ENCODE data around the gene PITPNM2.
"Not testable (repeated sequence)": the region's sequence is repeated elsewhere in the genome, so short reads cannot be mapped to it uniquely, and the experiment has no call there.

Gene PITPNM2

DNA sequence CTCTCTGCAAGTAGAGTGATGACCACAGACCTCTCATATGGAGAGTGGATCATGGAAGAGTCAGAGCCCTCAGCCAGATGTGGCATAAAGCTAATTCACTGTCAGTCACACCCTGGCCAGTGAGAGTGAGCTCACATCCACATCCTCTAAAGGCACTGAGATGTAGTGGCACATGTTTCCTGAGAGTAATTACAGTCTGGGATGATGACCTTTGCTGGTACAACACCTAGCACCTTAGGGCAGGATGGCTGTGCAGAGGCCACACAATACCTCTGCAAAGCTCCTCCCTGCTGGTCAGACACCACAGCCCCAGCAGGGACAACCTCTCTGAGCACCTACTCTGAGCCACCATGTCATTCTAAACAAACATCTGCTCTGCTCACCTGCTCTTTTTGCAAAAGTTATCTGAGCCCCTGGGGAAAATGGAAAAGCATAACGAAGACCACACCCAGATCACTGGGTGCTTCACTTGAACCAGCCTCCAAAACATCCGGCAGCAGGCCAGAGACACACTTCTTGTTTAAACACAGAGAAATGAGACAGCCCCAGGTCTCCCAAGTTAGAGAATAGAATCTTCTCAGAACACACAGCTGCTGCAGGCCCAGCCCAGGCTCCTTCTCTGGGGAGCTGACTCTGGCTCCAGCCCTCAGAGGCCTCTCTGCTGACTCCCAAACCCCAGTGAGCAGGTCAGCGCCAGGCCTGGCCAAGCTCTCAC lies 30.3 kb downstream of the PITPNM2 start:
- no peak for DNase-seq (ENCODE audit: low spot score)

DNA sequence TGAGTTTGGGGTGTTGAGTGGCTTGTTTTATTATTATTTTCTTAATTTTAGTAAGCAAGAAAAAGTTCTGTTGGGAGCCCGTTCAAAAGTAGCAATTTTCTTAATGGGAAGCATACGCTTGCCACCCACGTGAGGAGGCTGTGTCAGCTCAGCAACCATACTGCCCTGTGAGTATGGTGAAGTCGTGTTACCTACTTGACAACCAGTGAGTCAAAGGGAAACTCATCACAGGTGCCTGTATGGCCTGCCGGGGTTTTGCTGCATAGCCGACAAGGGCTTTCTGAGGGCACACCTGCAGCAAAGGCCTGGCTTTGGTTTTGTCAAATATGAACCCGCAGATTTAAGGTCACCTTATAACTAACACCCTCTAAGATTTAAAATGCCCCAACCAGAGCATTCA lies 31.1 kb downstream of the PITPNM2 start:
- DNase-seq (ENCODE audit: low spot score) = no peak

DNA sequence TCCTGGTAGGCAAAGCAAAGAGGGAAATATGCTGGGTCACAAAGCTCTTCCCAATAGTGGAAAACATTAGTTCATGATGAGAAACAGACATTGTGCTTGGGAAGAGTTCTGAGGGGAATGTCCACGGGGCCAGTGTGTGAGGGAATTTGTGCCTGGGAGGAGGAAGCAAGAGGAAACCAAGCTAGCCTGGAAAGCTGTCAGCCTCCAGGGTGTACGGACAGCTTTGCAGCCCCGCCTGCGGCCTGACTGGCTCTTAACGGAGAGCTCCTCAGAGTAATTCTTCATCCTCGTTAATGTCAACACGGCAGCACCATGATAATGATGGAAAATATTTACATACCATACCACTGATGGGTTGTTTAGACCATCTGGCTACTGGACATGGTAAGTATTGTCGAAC lies 32.4 kb downstream of the PITPNM2 start:
- no peak for DNase-seq (ENCODE audit: low spot score)

DNA sequence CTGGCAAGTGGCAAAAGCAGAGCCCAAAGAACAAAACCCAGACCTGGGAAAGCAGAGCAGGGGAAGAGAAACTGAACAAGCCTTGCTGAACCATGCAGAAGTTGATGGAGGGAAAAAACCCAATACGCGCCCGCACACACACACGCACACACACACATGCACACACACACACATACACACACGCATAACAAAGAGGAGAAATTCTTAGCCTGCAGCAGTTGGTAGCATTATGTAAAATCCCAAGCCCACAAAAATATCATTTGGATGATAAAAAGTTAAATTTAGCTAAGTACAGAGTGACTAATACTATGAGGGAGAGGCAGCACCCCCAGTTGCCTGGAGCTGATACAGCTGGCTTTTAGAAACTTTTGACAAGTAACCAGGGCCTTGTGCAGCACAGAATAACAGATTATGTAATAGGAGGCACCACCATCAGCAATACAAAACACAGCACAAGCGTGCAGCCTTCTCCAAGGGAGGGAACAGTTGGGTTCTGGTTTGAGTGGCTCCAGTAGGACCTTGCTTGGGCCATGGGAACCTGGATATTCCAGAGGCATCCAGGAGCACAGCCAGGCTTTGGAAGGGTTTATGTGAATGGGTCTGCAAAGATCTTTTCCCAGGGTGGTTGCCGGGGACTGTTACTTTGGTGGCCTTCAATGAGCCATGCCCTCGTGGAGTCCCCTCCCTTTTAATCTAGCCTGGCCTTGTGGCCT lies 35.3 kb downstream of the PITPNM2 start:
- DNase-seq (ENCODE audit: low spot score) = peak; percentile 88

DNA sequence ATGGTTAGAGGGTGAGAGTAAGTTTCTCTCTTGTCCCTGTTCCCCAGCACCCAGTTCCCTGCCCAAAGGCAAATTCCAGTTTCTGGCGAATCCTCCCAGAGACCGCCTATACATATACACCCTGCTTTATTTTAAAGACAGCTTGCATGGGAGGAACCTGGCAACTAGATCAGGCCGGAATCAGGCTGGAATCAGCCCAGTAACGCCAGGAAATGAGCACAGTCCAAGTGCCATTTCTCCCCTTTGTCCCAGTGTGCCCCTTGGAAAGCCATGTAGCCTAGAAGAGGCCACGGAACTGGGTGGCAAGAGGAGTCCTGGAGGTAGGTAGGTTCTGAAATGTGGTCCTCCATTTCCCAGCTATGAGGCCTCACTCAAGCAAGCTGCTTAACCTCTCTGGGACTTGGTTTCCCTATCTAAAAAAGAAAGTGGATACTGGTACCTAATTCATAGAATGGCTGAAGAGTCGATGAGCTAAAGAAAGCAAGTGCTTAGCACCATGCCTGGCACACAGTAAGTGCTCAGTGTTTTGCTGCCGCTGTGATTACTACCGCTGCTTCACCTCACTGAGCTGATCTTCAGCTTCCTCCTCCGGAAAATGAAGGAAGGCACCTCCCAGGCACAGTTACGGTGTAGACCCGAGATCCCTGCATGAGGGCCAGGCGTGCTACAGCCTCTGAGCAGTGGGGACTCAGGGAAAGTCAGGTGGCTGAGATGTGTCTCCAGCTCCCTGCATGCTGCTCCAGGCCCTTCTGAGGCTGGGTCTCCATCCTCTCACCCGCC lies 36.4 kb downstream of the PITPNM2 start:
- no peak for DNase-seq (ENCODE audit: low spot score)

DNA sequence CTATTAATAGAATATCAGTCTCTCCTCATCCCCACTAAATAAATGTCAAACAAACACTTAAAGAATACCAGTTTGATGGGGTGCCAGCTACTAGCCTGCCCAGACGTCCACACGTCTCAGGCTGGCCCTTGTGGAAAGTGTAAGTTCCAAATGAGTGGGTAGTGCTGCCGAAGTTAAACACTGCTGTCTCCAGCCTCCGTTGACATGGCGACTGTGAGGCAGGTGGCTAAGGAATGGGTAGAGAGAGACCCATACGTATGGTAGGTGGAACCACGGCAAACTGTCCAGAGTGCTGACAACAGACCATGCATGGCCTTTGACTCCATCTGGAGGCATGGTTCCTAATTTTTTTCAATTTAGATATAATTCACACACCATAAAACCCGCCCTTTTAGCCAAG lies 37.9 kb downstream of the PITPNM2 start:
- no peak for DNase-seq (ENCODE audit: low spot score)

DNA sequence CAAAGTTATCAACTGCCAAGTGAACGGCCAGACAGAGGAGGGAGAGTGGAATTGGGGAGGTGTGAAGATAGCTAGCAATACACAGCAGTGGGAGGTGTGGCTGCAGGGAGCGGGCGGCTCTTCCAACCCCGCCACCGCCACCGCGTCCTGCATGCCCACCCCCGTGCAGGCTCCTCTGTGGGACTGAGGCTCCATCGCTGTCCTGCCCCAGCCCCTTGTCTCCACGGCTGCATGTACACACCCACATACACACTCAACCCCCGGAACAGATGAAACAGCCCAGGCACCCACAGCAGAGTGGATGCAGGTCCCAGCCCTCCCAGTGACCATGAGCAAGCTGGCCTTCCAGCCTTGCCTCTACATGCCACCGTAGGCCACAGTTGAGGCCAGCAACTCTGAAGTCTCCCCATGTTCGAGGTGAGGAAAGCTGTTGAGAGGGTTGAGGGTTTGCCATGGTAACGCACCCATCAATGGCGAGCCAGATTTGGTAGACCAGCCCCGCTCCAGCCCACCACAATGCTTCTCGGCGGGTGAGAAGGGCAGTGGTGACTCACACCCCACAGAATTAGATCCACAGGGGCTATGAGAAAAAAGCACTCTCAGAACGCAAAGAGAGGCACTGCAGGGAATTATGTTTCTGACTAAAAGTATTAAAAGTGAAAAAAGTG lies 39.3 kb downstream of the PITPNM2 start:
- DNase-seq (ENCODE audit: low spot score) = no peak

DNA sequence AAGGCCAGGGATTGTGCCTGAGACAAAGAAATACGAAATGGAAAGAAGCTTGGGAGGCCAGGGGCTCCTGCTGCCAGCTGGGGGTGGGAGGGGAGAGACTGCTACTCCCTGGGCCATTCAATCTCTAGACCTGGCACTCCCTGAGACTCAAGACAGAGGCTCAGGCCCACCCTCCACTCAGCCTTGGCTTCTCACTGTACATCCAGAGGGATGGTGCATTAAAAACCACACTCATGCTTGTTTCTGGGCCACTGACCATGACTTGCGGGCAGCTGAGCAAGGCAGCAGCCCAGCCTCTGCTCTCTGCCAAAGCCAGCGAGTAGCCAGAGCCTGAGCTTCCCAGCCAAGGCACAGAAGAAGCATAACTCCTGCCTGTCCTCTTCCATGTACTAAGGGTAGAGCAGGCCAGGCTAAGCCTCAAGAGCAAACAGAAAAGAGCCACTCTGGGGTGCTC lies 41.5 kb downstream of the PITPNM2 start:
- no peak for DNase-seq (ENCODE audit: low spot score)

DNA sequence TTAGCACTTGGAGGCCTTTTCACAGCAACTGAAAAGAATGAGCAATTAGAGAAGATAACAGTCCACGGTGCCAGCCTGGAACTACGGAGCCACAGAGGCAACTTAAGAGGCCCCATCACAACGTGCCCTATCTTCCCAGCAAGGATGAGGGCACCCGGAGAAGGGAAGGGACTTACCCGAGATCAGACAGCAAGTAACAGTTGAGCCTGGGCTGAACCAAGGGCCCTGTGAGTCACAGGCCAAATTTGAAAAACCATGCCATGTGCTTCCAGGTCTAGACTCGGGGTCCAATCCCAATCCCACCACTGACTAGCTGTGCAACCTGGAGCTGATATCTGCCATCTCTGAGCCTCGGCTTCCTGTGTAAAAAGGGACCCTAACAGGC lies 42.2 kb downstream of the PITPNM2 start:
- no peak for DNase-seq (ENCODE audit: low spot score)

DNA sequence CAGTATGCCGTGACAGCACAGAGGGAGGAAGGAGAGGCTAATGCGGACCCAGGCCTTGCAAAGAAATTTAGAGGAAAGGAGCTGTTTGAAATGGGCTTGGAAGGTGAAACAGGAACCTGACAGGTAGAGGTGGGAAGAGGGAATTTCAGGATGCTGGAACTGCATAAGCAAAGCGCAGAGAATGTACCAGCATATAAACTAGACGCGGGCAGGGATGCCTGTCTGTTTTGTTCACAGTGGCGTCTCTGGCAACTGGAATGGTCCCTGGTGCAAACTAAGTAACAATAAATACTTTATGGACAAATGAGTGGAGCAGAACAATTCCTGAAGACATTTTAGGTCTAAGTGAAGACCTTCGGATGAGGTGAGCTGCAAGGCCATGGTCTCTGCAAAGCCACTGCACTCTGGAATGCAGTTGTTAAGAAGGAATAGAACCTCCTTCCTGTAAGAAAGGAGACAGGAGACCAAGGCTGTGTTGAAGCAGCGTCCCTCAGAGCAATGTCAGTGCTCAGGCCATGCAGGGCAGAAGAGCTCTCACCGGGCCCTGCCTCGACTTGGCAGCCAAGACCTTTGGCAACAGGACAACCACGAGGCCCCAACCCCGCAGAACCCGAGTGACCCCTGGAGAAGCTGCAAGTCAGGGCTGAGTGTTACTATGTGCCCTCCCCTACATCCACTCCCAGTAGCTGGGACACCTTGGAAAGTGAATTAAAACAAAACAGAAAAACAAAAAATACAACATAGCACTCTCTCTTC lies 42.8 kb downstream of the PITPNM2 start:
- DNase-seq (ENCODE audit: low spot score) = no peak

DNA sequence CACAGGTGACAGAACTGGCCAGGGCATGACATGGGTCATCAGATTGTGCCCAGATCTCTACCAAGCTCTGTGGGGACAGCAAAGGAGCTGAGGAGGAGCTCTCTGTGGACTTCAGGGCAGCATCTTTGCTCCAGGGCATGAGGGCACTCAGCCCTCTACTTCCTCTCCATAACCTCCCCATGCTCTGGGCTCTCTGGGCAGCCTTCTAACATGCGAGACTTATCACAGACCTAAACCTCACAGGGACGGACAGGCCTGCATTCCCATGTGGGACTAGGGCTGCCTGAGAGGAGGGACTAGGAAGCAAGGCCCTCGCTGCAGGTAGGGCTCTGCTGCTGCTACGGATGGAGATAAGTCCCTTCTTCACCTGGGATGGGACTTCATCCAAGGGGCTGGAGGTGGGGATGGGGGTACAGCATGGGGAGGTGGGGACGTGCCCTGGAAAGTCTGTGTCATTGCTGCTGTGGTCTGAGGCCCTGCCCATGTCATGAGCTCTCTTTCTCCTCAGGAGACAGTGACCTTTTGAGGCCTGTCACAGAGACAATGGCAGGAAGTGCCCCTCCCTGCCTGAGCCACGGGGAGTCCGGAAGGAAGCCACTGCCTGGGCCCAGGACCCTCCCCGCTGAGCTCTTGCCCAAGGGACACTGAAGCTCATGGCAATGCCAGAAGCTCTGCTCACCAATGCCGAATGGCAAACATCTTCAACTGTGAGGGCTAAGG lies 44.1 kb downstream of the PITPNM2 start:
- DNase-seq (ENCODE audit: low spot score) = no peak

DNA sequence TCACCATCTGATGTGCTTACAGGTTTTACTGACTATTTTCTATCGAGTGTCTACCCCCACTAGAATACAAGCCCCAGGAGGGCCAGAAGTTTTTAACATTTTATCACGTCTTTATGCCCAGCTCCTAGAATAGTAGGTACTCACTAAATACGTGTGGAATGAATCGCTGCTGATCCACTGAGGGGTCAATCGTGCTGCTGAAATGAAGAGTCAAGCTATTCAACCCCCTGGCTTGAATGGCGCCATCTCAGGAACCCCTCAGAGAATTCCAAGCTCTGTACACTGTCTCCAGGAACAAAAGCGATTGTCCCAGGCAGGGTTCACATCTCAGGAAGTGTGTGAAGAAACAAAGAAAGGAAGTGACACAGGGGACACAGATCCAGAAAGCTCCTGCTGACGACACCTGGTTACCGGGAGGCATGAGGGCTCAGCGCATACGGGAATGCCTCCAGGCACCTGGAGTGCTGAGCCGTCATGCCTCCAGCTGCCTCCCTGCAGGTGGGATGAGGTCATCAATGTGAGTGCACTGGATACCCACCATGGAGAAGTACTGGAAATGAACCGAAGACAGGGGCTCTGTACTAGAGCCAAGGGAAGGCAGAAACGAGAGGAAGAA lies 45.6 kb downstream of the PITPNM2 start:
- no peak for DNase-seq (ENCODE audit: low spot score)

DNA sequence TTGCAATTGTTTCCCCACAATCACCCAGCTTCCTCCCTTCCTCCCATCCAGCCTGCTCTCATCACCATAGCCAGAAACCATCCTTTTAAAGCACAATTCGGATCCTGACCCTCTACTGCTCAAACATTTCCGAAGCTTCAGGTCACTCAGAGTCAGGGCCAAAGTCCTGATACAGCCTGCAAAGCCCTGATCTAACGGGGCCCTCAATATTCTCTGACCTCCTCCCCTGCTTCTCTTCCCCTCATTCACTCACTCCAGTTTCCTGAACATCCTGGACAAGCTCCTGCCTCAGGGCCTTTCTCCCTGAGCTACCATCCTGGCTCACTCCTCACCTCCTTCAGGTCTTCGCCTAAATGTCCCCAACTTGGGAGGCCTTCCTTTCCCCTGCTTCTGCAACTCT lies 46.1 kb downstream of the PITPNM2 start:
- no peak for DNase-seq (ENCODE audit: low spot score)

DNA sequence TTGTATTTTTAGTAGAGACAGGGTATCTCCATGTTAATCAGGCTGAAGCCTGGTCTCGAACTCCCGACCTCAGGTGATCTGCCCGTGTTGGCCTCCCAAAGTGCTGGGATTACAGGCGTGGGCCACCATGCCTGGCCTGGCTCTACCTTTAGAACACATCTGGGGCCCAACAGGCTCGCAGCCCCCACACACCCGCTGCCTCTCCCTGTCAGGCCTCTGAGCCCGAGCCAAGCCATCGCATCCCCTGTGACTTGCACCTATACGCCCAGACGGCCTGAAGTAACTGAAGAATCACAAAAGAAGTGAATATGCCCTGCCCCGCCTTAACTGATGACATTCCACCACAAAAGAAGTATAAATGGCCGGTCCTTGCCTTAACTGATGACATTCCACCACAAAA lies 46.8 kb downstream of the PITPNM2 start:
- DNase-seq (ENCODE audit: low spot score) = not testable (repeated sequence)

DNA sequence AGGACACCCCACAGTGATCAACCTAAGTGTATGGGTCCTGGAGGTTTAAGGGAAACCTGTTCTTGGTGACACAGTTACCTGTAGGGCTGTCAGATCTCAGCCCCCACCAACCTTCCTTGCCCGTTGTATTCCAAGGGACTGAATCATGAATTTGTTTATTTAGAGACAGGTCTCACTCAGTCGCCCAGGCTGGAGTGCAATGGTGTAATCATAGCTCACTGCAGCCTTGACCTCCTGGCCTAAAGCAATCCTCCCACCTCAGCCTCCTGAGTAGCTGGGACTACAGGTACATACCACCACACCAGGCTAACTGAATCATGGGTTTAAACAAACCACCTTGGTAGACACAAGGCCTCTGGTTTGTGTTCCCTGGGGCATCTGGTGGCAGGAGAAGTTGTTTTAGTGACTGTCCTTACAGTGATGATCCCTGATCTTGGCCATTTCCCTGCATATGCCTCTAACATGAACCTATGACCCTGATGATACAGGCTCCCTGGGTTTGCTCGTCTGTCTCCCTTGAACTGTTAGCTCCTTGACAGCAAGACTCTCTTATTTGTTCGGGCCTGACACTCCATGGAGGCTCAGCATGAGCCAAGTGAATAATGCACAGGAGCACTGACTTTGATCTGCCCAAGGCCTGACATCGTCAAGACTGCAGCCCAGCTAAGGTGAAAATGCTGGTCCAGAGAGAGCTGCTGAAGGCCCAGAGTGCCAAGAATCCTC lies 47.9 kb downstream of the PITPNM2 start:
- DNase-seq (ENCODE audit: low spot score) = no peak

DNA sequence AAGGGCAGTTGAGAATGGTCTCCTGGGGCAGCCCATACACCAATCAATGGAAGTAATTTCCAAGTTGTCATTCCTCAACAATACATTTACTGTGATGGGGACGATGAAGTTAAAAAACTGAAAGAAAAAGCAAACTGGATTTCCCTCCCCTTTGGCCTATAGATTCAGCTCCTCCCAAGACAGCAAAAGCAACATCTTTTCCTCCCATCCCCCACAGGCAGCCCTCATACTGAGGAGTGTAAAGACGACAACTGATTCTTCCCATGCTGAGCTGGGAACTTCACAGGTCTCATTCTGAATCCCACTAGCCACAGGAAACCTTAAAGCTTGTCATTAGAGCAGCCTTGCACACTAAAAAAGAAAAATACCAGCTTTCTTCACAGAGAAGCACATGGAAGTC lies 48.5 kb downstream of the PITPNM2 start:
- no peak for DNase-seq (ENCODE audit: low spot score)

DNA sequence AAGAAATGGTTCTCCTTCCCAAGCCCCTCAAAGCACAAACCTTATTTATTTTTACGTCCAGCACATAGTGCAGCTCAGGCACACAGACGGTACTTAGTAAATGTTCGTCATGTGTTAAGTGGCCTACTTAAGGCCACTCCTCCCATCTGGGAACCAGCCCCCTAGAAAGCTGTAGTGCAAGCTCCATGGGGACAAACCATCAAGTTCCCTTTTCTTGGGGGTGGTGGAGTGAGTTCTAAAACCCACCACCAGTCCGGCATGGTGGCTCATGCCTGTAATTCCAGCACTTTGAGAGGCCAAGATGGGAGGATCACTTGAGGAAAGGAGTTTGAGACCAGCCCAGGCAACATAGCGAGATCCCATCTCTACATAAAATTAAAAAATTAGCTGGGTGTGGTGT lies 49.4 kb downstream of the PITPNM2 start:
- no peak for DNase-seq (ENCODE audit: low spot score)
